ENCODE measurements around the gene LRIG1.

LRIG1 gene

GRCh38 chr3:66381626-66382025 is 119.2 kb downstream of the LRIG1 start:
- TF ChIP-seq ZNF473 (tag by site-specific recombination; IDR thresholded peaks at IDR 0.05) (no peak), HOXA7 (CRISPR knock-in tag; IDR thresholded peaks at IDR 0.05; ENCODE audit: borderline replicate concordance) (no peak), ZNF138 (tag by site-specific recombination; IDR thresholded peaks at IDR 0.05; ENCODE audit: borderline replicate concordance) (no peak), ZNF391 (tag by site-specific recombination; IDR thresholded peaks at IDR 0.05; ENCODE audit: borderline replicate concordance, low read depth) (no peak), PRDM4 (tag by site-specific recombination; IDR thresholded peaks at IDR 0.05) (no peak), PRDM10 (tag by site-specific recombination; IDR thresholded peaks at IDR 0.05) (no peak), ZBTB20 (tag by site-specific recombination; IDR thresholded peaks at IDR 0.05) (no peak), IKZF3 (tag by site-specific recombination; IDR thresholded peaks at IDR 0.05) (no peak), SETDB1 (IDR thresholded peaks at IDR 0.05; ENCODE audit: insufficient read length, low read length) (no peak), ZNF580 (tag by site-specific recombination; IDR thresholded peaks at IDR 0.05) (no peak), ZNF521 (tag by site-specific recombination; IDR thresholded peaks at IDR 0.05) (no peak), ZBTB7A (tag by site-specific recombination; IDR thresholded peaks at IDR 0.05; ENCODE audit: low read depth) (no peak), KLF8 (tag by site-specific recombination; IDR thresholded peaks at IDR 0.05) (no peak), ZNF701 (tag by site-specific recombination; IDR thresholded peaks at IDR 0.05) (no peak), ZNF350 (tag by site-specific recombination; IDR thresholded peaks at IDR 0.05) (no peak), ZNF776 (tag by site-specific recombination; IDR thresholded peaks at IDR 0.05; ENCODE audit: borderline replicate concordance) (no peak), ZNF16 (tag by site-specific recombination; IDR thresholded peaks at IDR 0.05; ENCODE audit: low read depth) (no peak), MEIS1 (CRISPR knock-in tag; IDR thresholded peaks at IDR 0.05; ENCODE audit: borderline replicate concordance) (no peak)
- ChIA-PET POLR2A (no interaction called here), CTCF (no interaction called here)
- H3K36me3 ChIP-seq (ENCODE audit: control insufficient read depth in 2 of 2, insufficient read depth in 1 of 2, low read length in 2 of 2): peaks cover 3 to 97% of the 10 kb centered on the region in 2 experiments; a peak in 2 of 3 replicates
- no peaks in the 10 kb centered on the region for H3K4me1 ChIP-seq (ENCODE audit: control insufficient read depth, insufficient read depth, low read length)
- no peak overlapping the region for H3K4me3 ChIP-seq (ENCODE audit: low read depth, low read length)
- H3K9me3 ChIP-seq (ENCODE audit: control insufficient read depth, insufficient read depth, low read depth, low read length): no peaks in the 10 kb centered on the region
- no peak overlapping the region for H3K27ac ChIP-seq (ENCODE audit: extremely low read depth, low read depth, low read length)

- H3K4me1 ChIP-seq (ENCODE audit: control insufficient read depth, insufficient read depth, low read length): no peaks in the 10 kb centered on the region
- H3K36me3 ChIP-seq (ENCODE audit: control insufficient read depth in 2 of 2, insufficient read depth in 1 of 2, low read length in 2 of 2): peaks cover 1 to 91% of the 10 kb centered on the region in 2 experiments; a peak in 2 of 3 replicates
- POLR2A ChIA-PET: no interaction called here
- no peak overlapping the region for H3K4me3 ChIP-seq (ENCODE audit: low read depth, low read length)
- CTCF ChIA-PET: no interaction called here
- no peaks in the 10 kb centered on the region for H3K9me3 ChIP-seq (ENCODE audit: control insufficient read depth, insufficient read depth, low read depth, low read length)
- H3K27ac ChIP-seq (ENCODE audit: extremely low read depth, low read depth, low read length): no peak overlapping the region
- no peak for TF ChIP-seq ZNF843 (tag by site-specific recombination; IDR thresholded peaks at IDR 0.05)
- TF ChIP-seq GFI1B (tag by site-specific recombination; IDR thresholded peaks at IDR 0.05): no peak
- no peak for TF ChIP-seq ZNF629 (tag by site-specific recombination; IDR thresholded peaks at IDR 0.05)
- TF ChIP-seq ZNF169 (tag by site-specific recombination; IDR thresholded peaks at IDR 0.05): no peak
- TF ChIP-seq ZNF214 (tag by site-specific recombination; IDR thresholded peaks at IDR 0.05; ENCODE audit: borderline replicate concordance): no peak
- TF ChIP-seq ZNF571 (tag by site-specific recombination; IDR thresholded peaks at IDR 0.05): no peak
- no peak for TF ChIP-seq ZNF350 (tag by site-specific recombination; IDR thresholded peaks at IDR 0.05)
- TF ChIP-seq ZNF341 (tag by site-specific recombination; IDR thresholded peaks at IDR 0.05; ENCODE audit: low read depth): no peak
- TF ChIP-seq ZNF157 (tag by site-specific recombination; IDR thresholded peaks at IDR 0.05): no peak
- TF ChIP-seq ZEB2 (tag by site-specific recombination; IDR thresholded peaks at IDR 0.05): no peak
- TF ChIP-seq ZFP69B (tag by site-specific recombination; IDR thresholded peaks at IDR 0.05): no peak
- no peak for TF ChIP-seq ZNF621 (tag by site-specific recombination; IDR thresholded peaks at IDR 0.05)
- no peak for TF ChIP-seq ZNF645 (tag by site-specific recombination; IDR thresholded peaks at IDR 0.05)
Measured at GRCh38 chr3:66380200-66380932, 120.5 kb downstream of the LRIG1 start.
